ENCODE measurements around the gene MCF2L2. TPM values are rescaled to one million over a fixed set of nuclear protein-coding genes. Genes with fewer than 3 reads are reported as not detected.

The MCF2L2 gene
- total and polyA plus RNA-seq, 2 of the 13 experiments (the other 11 are each of a cell fraction or from before 2014, with no cell fraction given) = not detected

DNA sequence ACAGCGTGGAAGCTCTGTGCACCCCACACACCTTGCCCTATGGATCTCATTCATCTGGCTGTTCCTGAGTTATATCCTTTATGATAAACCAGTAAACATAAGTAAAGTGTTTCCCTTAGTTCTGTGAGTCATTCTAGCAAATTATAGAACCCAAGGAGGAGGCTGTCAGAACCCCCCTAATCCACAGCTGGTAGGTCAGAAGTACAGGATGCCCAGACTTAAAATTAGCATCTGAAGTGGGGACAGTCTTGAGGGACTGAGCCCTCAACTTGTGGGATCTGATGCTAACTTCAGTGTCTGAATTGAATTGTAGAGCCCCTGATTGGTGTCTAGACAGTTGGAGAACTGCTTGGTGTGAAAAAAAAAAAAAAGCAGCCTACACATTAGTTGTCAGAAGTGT is 100.3 kb downstream of the MCF2L2 start:
- Histone ChIP-seq H3K4me3 (replicated peaks in 1 of 3; ENCODE audit: insufficient read depth in 1 of 3, low read depth in 2 of 3, low read length in 3 of 3) (no peak overlapping the region), H3K9ac (ENCODE audit: insufficient read depth, low read depth, low read length) (no peak overlapping the region), H3K36me3 (replicated peaks in 1 of 2; ENCODE audit: control insufficient read depth in 1 of 2, insufficient read depth in 2 of 2, low read length in 2 of 2) (no peaks in the 10 kb centered on the region), H4K20me1 (ENCODE audit: insufficient read depth, low read length) (no peaks in the 10 kb centered on the region), H3K27ac (ENCODE audit: extremely low read length, insufficient read depth, low read length) (no peak overlapping the region), H3K4me2 (ENCODE audit: low read depth, low read length) (no peak overlapping the region), H3K79me2 (ENCODE audit: insufficient read depth, low read length) (no peaks in the 10 kb centered on the region), H3K9me3 (ENCODE audit: low read length) (no peaks in the 10 kb centered on the region), H3K27me3 (ENCODE audit: control insufficient read depth in 1 of 2, insufficient read depth in 2 of 2, low read length in 2 of 2) (no peaks in the 10 kb centered on the region; a peak in 1 of 5 replicates), H3K4me1 (ENCODE audit: insufficient read depth, low read length) (no peaks in the 10 kb centered on the region), H2AFZ (ENCODE audit: low read length) (no peak overlapping the region)
- BruUV-seq (replicated peaks) = no TSS peak
- POLR2A ChIA-PET = no interaction called here
- DNase-seq (ENCODE audit: low spot score) = no peak
- WGBS (ENCODE audit: low lambda C conversion rate) = 60% methylated on average over 1 of the region's 1 CpG
- intact Hi-C loops (cut with micrococcal nuclease; ENCODE audit: unreplicated experiment) = no loop called here
- in situ Hi-C loops (cut with HindIII; ENCODE audit: extremely low pct_ligation_motif_present, low pct_unique_long_range_greater_than_20kb) = no loop called here
- CTCF ChIA-PET (ENCODE audit: low intra/inter-chr PET ratio, low total read pairs) = no interaction called here
- no peak for FAIRE-seq
- no peak for ATAC-seq
- no peak for TF ChIP-seq CBFB (CRISPR knock-in tag; IDR thresholded peaks at IDR 0.05)
- TF ChIP-seq, protein P1, sequence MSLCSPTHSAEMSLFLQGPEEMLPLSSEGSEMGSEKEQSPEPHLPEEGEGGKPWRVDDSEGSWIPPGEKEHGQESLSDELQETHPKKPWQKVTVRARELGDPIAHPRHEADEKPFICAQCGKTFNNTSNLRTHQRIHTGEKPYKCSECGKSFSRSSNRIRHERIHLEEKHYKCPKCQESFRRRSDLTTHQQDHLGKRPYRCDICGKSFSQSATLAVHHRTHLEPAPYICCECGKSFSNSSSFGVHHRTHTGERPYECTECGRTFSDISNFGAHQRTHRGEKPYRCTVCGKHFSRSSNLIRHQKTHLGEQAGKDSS (CRISPR knock-in tag; IDR thresholded peaks at IDR 0.05; ENCODE audit: borderline replicate concordance, low read depth) = no peak
- TF ChIP-seq ZNF510 (CRISPR knock-in tag; IDR thresholded peaks at IDR 0.05; ENCODE audit: low read depth) = no peak
- TF ChIP-seq, protein P2, sequence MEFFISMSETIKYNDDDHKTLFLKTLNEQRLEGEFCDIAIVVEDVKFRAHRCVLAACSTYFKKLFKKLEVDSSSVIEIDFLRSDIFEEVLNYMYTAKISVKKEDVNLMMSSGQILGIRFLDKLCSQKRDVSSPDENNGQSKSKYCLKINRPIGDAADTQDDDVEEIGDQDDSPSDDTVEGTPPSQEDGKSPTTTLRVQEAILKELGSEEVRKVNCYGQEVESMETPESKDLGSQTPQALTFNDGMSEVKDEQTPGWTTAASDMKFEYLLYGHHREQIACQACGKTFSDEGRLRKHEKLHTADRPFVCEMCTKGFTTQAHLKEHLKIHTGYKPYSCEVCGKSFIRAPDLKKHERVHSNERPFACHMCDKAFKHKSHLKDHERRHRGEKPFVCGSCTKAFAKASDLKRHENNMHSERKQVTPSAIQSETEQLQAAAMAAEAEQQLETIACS (CRISPR knock-in tag; IDR thresholded peaks at IDR 0.05) = no peak
- TF ChIP-seq EHMT2 (IDR thresholded peaks at IDR 0.05; ENCODE audit: borderline replicate concordance, low read depth, low read length) = no peak
- TF ChIP-seq ZNF350 (CRISPR knock-in tag; IDR thresholded peaks at IDR 0.05; ENCODE audit: borderline replicate concordance, low read depth) = no peak
- TF ChIP-seq CBX5 (CRISPR knock-in tag; IDR thresholded peaks at IDR 0.05; ENCODE audit: borderline replicate concordance) = no peak
- TF ChIP-seq RNF2 (conservative IDR thresholded peaks at IDR 0.05; ENCODE audit: low read depth) = no peak
- TF ChIP-seq, protein P3, sequence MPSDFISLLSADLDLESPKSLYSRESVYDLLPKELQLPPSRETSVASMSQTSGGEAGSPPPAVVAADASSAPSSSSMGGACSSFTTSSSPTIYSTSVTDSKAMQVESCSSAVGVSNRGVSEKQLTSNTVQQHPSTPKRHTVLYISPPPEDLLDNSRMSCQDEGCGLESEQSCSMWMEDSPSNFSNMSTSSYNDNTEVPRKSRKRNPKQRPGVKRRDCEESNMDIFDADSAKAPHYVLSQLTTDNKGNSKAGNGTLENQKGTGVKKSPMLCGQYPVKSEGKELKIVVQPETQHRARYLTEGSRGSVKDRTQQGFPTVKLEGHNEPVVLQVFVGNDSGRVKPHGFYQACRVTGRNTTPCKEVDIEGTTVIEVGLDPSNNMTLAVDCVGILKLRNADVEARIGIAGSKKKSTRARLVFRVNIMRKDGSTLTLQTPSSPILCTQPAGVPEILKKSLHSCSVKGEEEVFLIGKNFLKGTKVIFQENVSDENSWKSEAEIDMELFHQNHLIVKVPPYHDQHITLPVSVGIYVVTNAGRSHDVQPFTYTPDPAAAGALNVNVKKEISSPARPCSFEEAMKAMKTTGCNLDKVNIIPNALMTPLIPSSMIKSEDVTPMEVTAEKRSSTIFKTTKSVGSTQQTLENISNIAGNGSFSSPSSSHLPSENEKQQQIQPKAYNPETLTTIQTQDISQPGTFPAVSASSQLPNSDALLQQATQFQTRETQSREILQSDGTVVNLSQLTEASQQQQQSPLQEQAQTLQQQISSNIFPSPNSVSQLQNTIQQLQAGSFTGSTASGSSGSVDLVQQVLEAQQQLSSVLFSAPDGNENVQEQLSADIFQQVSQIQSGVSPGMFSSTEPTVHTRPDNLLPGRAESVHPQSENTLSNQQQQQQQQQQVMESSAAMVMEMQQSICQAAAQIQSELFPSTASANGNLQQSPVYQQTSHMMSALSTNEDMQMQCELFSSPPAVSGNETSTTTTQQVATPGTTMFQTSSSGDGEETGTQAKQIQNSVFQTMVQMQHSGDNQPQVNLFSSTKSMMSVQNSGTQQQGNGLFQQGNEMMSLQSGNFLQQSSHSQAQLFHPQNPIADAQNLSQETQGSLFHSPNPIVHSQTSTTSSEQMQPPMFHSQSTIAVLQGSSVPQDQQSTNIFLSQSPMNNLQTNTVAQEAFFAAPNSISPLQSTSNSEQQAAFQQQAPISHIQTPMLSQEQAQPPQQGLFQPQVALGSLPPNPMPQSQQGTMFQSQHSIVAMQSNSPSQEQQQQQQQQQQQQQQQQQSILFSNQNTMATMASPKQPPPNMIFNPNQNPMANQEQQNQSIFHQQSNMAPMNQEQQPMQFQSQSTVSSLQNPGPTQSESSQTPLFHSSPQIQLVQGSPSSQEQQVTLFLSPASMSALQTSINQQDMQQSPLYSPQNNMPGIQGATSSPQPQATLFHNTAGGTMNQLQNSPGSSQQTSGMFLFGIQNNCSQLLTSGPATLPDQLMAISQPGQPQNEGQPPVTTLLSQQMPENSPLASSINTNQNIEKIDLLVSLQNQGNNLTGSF (CRISPR knock-in tag; IDR thresholded peaks at IDR 0.05) = no peak
- TF ChIP-seq JUNB (CRISPR knock-in tag; IDR thresholded peaks at IDR 0.05; ENCODE audit: borderline replicate concordance) = no peak
- no peak for TF ChIP-seq LBX2 (CRISPR knock-in tag; IDR thresholded peaks at IDR 0.05; ENCODE audit: borderline replicate concordance)
- TF ChIP-seq CHCHD3 (CRISPR knock-in tag; IDR thresholded peaks at IDR 0.05) = no peak
- TF ChIP-seq, protein P4, sequence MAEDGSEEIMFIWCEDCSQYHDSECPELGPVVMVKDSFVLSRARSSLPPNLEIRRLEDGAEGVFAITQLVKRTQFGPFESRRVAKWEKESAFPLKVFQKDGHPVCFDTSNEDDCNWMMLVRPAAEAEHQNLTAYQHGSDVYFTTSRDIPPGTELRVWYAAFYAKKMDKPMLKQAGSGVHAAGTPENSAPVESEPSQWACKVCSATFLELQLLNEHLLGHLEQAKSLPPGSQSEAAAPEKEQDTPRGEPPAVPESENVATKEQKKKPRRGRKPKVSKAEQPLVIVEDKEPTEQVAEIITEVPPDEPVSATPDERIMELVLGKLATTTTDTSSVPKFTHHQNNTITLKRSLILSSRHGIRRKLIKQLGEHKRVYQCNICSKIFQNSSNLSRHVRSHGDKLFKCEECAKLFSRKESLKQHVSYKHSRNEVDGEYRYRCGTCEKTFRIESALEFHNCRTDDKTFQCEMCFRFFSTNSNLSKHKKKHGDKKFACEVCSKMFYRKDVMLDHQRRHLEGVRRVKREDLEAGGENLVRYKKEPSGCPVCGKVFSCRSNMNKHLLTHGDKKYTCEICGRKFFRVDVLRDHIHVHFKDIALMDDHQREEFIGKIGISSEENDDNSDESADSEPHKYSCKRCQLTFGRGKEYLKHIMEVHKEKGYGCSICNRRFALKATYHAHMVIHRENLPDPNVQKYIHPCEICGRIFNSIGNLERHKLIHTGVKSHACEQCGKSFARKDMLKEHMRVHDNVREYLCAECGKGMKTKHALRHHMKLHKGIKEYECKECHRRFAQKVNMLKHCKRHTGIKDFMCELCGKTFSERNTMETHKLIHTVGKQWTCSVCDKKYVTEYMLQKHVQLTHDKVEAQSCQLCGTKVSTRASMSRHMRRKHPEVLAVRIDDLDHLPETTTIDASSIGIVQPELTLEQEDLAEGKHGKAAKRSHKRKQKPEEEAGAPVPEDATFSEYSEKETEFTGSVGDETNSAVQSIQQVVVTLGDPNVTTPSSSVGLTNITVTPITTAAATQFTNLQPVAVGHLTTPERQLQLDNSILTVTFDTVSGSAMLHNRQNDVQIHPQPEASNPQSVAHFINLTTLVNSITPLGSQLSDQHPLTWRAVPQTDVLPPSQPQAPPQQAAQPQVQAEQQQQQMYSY (CRISPR knock-in tag; IDR thresholded peaks at IDR 0.05) = no peak

Data from HepG2 (cell line).